PC-3 (cell line): ENCODE results near the gene RCOR1.

Experiments
- CTCF ChIP-seq: fragments of 300-600 bp; sonication (generic); conservative IDR thresholded peaks from 2 replicates; pipeline ENCODE4 v1.5.1; 2017; ENCODE audit warnings: antibody characterized with exemption, low read depth, mild to moderate bottlenecking, low read length
- EZH2phosphoT487 ChIP-seq: fragments of 300-600 bp; sonication (generic); IDR thresholded peaks from 2 replicates; pipeline ENCODE4 v1.6.1; 2018; ENCODE audit warnings: mild to moderate bottlenecking, antibody characterized with exemption, low read length, borderline replicate concordance

GRCh38 chr14:102602421-102603292 lies 10.2 kb downstream of the RCOR1 start:
- TF ChIP-seq CTCF (no peak), EZH2phosphoT487 (no peak)
